Activated T-cell treated with anti-CD3 and anti-CD28 coated beads, Interleukin-2, amount 50 U/mL, for 48 hours (primary cell): ENCODE results near the gene FSTL4.
"Not testable (repeated sequence)": the region's sequence is repeated elsewhere in the genome, so short reads cannot be mapped to it uniquely, and the experiment has no call there.

Experiments
- DNase-seq, 2 experiments: peaks; one replicate each; pipeline ENCODE4 v3.0.0-alpha.2; 2020

Gene FSTL4

GRCh38 chr5:133451926-133452325, 160.4 kb downstream of the FSTL4 start:
- no peak for DNase-seq

DNA sequence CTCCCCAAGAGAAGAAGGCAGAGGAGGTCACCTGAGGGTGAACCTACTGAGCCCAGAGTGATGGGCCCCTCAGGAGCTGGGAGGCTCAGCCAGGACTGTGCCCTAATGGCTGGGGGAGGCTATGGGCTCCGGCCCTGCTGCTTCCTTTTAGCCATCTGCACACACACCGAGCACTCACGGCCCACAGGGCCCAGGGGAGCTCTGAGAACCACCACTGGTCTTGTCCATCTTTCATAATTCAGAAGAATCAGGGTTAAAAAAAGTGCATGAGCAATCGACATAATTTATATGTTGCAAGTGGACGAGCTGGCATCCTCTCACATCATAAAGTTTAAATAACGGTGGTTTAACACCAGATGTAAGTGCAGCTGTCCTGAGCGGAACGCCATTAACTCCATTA, 162.1 kb downstream of the FSTL4 start:
- no peak for DNase-seq

DNA sequence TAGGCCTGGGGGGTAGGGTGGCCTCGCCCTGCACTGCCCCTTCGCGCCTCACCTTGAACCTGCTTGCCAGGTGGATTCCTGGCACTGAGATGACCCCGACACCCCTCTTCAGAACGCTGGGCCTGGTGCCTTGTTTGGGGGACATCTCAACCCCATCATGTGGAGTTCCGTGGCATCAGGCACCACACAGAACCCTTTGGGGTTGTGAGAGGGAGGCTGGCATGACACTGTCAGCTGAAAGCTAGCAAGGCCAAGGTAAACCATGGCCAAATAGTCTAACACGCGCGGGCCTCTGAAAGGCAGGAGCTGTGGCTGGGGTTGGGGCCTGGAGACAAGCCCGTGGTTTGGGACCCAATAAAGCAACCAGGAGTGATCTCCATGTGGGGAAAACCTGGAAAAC, 163.2 kb downstream of the FSTL4 start:
- no peak for DNase-seq

- no peak for DNase-seq
Measured at GRCh38 chr5:133446440-133446839, 165.9 kb downstream of the FSTL4 start.

- DNase-seq = no peak
Measured at GRCh38 chr5:133445744-133446143, 166.6 kb downstream of the FSTL4 start.

DNA sequence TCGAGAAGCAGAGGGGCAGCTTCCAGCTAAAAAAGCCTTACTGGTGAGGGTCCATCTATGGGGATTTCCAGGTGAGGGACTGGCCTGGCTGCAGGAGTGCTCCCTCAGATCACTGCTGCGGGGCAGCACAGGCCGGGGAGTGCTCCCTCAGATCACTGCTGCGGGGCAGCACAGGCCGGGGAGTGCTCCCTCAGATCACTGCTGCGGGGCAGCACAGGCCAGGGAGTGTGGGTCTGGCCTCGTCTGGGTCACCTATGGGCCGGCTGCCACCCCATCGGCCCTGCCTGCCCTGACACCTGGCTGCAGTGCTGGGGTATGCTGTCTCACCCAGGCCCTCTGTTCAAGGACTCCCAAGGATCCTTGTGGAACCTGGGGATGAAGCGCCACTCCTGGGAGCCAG, 167.1 kb downstream of the FSTL4 start:
- not testable (repeated sequence) for DNase-seq

- no peak for DNase-seq
Measured at GRCh38 chr5:133444711-133445110, 167.6 kb downstream of the FSTL4 start.

GRCh38 chr5:133441166-133441815, 171.1 kb downstream of the FSTL4 start:
- no peak for DNase-seq

- no peak for DNase-seq
Measured at GRCh38 chr5:133440467-133441115, 171.8 kb downstream of the FSTL4 start.

DNA sequence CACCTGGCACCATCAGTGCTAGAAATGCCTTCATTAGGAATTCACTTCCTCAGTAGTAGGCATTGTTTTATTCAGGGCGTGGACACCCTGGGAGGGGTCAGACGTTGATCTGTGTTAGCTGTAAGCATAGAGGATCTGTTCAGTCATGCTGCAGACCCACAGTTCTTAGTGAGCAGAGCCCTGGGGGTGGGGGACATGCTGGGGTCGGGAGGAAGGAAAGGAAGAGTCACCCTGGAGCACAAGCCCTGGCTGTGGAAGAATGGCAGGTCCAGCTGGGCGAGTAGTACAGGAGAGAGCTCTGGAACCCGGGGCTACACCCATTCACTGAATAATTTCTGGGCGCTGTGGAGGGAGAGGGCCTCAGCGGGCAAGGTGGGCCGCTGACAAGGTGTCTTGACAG, 172.5 kb downstream of the FSTL4 start:
- no peak for DNase-seq

GRCh38 chr5:133438487-133438886, 173.9 kb downstream of the FSTL4 start:
- DNase-seq = no peak

DNA sequence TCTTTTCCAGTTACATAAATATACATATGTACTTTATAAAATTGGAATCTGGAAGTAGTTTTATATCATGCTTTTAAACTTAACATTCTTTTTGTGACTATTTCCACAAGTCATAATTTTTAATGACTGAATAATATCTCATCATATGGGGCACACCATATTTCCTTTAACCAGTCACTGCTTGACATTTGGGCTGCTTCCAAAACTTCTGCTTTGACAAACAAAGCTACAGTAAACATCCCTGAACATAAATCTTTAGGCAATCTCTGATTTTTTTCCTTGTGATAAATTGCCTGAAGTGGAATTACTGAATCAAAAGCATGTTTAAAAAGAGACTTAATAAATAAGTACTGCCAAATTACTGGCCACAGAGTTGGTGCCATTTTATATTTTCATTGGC, 178.0 kb downstream of the FSTL4 start:
- no peak for DNase-seq

GRCh38 chr5:133433641-133434040, 178.7 kb downstream of the FSTL4 start:
- DNase-seq = no peak

GRCh38 chr5:133432956-133433532, 179.3 kb downstream of the FSTL4 start:
- no peak for DNase-seq

DNA sequence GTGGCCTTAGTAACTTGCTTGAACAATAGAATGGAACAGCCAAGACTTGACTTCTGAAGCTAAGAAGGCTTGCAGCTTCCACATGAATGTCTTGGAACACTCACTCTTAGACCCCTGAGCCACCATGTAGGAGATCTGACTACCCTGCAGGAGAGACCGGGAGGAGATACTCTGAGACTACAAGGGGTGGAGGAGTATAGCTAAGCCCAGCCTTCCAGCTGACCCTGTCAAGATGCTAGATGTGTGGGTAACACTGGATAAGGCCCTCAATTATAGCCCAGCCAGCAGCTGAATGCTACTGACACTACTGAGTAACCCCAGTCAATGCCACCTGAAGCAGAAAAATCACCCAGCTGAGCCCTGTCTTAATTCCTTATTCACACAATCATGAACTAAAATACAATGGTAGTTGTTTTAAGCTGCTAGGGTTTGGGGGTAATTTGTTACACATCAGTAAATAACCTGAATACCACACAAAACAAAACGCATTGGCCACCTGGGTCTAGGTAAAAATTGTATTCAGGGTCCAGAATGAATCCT, 180.9 kb downstream of the FSTL4 start:
- DNase-seq = no peak

DNA sequence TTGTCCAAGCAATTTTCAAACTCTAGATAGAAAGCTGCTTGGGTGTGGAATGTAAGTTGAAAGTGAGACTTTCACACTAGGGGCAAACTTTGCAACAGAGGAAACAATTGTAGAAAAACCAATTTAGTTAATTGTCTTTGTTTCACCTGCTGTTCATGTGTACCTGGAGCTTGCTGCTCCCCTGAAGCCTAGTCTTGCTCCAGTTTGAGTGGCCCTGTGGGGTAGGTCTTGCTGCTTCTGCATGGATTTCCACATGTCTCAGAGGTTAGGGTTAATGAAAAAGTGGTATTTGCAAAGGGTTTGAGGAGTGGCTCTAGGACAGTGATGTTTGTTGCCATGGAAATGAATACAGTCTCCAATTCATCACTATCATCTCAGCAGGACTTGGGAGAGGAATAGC, 182.2 kb downstream of the FSTL4 start:
- no peak for DNase-seq

DNA sequence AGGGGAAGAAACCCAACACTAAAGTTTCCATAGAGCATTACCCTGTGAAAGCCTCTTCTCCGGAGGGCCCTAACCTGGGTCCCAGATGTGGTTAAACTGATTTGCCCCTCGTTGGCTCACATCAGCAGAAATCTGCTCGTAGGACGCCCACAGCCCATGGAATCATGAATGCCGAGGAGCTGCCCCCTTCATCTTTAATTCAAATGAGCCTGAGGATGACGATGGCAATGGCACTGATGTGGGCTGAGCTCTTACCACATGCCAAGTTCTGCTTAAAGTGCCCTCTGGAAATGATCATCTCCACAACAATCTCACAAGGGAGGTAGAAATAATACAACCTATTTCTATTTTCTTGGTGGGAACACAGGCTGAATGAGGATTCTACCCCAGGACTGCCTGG, 183.3 kb downstream of the FSTL4 start:
- no peak for DNase-seq

DNA sequence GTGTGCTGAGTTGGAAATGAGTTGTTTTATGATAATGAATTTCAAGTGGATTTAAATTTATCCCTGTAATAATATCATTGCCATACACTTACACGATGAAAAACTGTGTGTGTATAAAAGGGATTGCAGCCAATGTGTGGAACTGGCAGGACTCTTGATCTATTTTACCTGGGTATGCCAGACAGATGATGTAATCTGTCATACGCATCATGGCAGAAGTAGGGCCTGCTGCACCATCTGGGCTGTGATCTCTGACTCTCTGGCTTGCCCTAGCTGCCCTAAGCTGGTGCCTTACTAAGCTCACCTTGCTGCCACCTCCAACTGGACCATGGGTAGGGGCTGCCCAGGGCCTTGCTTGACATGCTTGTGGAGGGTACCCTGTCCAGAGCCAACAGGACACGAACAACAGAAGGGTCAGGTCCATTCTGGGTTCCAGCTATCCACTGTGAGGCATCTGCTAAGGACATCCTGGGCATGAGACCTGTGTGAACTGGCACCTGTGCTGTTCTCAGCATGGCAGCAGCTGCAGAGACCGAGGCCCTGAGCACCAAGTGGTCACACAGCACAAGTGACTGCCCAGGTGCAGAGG, 184.2 kb downstream of the FSTL4 start:
- no peak for DNase-seq

DNA sequence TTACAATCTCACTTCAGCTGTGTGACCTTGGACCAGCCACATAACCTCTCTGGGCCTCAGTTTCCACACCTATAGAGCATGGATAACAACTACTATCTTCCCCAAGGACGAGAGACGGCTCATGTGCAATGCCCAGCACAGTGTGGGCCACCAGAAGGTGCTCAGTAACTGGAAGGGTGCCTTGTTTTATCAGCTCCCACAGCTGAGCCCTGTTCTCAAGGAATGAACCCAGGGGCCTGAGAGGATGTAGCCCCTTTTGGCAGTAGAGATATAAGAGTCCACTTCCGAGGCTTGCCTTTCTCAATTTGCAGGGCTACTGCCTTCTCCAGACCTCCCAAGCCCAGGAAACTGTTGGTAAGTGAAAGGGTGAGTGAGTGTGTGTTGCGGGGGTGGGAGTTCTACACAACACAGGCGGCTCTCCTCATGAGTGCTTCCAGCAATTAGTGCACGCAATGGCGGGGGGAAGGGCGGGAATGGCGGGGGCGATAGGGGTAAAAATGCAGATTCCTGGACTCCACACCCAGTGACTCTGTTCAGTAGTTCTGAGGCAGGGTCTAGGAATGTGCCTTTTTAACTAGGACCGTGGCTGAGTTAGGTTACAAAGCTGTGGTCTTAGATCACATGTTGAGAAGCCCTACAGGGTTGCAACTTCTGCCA, 185.1 kb downstream of the FSTL4 start:
- no peak for DNase-seq

DNA sequence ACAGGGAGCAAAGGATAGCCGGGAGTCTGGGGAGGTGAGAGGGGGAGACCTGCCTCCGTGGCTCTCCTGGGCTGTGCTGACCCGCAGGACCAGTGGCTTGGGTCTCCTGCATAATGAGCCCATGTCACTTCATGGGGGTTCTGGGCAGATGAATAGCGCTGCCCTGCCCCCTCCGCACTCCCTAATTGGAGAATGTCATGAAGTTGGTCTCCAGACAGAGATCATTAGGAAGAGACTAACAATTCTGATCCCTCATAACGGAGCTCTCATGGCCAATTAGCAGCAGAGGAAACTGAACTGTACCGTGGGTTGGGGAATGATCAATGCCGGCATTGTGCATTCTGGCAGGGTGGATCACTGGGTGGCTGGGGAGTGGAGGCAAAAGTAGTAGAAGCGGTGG, 186.1 kb downstream of the FSTL4 start:
- no peak for DNase-seq

- no peak for DNase-seq
Measured at GRCh38 chr5:133425764-133426163, 186.6 kb downstream of the FSTL4 start.

DNA sequence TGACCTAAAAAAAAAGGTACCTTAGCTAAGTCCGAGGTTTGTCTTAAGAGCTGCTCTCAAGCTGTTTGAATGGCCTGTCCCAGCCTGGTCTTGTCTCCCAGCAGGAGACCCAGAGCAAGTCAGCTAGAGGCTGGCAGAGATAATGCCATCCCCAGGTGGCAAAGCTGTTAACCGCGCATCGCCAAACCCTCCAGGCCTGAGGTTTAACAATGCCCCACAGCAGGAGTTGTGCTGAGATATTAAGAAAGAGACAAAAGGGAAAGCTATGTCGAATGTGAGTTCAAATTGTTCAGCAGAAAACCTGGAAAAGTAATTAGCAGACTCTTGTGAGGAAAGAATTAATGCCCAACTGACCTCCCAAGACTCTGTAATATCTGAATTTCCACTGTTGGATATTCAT, 187.1 kb downstream of the FSTL4 start:
- DNase-seq = no peak

DNA sequence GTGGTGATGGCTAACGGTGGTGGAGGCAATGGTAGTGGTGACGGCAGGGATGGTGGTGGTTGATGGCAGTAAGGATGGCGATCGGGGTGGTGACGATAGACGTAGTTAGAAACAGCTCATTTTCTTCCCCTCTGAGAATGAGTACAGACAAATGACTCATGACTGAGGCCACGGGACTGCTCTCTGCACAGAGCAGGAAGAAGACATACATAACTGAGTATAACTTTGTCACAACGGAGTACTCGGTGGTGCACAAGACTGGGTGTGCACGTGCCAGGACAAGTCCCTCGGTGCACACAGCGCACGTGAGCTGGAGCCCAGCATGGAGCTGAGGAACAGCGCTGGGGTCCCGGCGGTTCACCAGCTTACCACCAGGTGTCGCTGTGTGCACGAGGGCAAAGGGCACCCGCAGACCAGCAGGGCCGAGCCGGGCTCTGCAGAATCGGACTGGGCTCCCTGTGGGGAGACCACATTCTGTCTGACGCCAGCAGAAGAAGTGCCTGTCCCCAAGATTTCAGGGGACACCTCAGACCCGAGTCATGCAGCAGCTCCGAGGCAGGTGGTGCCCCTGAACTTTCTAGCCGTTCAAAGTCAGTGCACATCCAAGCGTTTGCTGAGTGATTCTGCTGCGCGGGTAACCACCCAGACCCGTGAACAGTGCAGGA, 188.6 kb downstream of the FSTL4 start:
- peak; percentile 83 to 85 for DNase-seq
